HG02678 (cell line): ENCODE results near the gene PF4V1.

ENCODE experiments used
- ATAC-seq: cut with Tn5 transposase; IDR thresholded peaks from one replicate; pipeline ENCODE4 v1.9.1; 2021; ENCODE audit warnings: mild to moderate bottlenecking, moderate library complexity; ENCODE audit not compliant: unreplicated experiment

Gene PF4V1, protein sequence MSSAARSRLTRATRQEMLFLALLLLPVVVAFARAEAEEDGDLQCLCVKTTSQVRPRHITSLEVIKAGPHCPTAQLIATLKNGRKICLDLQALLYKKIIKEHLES

DNA sequence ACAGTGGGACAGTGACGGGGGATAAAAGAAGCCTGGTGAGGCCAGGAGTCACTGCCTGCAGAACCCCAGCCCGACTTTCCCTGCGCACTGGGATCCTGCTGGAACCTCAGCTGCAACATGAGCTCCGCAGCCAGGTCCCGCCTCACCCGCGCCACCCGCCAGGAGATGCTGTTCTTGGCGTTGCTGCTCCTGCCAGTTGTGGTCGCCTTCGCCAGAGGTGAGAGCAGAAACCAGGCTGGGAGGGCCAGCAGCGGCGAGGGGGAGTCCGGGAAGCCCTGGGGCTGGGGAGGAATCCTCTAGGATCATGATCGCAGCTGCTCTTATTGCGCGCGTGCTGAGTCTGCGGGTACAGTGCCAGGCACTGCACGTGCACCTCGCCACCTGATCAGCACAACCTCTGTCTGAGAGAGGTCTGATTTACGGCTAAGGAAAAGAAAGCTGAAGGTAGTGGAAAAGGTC lies at the start of gene PF4V1:
TSS of gene PF4V1 (plus strand) at position 51 of the 459 bp plus-strand sequence. CDS start at position 118, 67 bp downstream.
- ATAC-seq: no peak

DNA sequence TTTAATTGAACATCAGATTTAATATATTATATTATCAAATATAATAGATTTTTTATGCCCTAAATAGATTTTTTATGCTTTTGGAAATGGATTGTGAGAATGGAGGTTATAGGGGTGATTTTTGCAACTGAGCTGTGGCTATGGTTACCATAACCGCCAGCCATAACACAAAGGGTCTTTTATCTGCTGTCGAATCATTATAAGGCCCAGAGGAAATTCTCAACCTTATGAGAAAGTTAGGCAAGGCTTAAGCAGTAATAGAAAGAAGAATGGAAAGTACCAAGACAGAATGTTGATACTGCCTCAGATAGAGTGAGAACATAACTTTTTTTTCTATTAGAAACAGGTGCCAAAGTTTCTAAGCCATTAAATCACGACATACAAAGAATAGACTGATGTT lies 42.9 kb upstream of the PF4V1 start:
- ATAC-seq: no peak

DNA sequence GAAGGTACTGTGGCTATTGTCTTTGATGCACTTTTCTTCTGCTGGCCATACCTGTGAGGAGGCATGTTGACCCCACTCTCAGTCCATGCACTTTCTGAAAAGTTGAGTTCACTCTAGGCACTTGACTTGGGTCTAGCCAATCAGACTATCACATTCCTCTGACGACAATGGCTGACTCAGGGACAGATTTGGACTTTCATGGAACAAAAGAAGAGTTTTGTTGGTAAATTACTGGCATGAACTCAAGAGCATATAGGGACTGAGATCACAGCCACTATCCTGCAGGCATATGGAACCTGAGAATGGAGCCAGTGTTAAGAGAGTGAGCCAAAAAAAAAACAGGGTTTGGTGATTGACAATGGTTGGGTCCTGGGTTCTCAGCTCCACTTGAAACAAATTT lies 41.3 kb upstream of the PF4V1 start:
- ATAC-seq: no peak

DNA sequence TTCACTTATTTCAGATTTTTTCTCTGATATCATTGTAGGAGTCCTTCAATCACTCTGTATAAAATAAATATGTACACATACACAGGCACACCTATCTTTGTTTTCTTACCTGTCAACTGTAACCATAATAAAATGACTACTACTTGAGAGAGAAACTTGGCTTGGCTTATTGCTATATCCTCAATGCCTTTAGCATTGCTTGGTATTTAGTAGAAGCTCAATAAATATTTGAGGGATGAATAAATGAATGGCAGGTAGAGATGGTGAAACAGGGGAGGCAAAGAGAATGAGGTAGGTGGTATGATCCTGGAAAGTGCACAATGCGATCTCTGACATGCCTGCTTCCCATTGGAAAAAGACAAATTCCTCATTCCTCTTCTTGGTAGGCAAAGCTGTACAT lies 38.4 kb upstream of the PF4V1 start:
- no peak for ATAC-seq

DNA sequence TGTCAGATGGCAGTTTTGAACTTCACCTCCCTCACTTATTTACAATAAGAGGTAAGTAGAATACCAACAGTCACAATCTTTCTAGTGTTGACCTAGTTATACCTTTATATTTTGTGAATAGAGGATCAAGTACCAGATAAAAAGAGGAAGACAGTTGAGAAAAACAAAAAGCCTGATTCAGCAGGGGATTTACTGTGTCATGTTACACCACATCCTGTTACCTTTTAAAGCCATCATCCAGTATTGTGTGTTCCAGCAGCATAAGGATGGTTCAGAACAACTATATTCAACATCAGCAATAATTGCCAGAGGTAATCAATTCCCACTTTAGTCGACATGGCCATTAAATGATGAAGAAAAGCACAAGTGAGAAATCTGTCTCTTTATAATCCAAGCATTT lies 38.0 kb upstream of the PF4V1 start:
- ATAC-seq: no peak

DNA sequence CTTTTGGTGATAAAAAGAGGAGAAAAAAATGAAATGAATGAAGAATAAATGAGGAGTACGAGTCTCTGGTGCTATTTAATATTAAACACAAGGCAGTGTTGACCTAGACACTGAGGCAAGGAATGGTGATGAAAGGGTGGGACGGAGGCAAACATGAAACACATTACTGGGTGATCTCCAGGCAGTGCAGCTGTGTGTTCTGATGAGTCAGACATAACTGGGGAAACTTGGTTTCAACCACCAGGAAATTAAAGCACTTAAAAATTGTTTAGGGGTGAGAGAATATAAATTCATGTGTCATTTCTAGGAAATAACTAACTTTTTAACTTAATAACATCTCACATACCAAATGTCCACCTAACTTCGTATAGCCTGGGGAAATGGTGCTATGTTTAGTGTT lies 36.3 kb upstream of the PF4V1 start:
- no peak for ATAC-seq

DNA sequence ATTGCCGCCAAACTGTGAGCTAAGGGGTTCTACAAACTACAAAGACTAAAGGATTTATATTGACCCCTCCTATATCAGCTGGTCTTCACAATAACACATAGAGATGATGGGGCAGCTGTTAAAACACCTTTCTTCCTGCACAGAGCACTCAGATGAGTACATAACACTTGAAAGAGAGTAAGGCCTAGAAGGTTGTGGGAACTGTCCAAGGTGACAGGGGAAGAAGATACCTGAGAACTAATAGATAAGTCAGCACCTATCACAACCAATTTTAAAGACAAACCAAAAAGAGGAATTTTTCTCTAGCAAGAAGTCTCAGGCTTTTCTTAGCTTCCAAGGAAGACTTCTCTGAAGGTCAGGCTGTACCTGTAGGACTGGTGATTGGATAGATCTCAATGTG lies 35.8 kb upstream of the PF4V1 start:
- ATAC-seq: no peak

DNA sequence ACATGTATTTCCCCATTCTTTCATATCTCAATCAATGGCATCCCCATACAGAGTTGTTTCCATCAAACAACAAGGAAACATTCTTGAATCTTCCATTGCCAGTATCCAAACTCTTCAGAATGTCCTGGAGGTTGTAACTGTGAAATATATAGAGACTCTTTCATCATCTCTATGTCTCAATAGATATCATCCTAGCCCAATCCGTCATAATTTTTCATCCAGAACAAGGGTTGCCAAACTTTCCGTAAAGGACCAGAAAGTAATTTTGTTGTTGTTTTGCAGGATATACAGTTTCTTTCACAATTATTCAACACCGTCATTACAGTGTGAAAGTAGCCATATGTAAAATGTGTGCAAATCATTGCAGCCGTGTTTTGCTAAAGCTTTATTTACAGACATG lies 31.8 kb upstream of the PF4V1 start:
- ATAC-seq: no peak

DNA sequence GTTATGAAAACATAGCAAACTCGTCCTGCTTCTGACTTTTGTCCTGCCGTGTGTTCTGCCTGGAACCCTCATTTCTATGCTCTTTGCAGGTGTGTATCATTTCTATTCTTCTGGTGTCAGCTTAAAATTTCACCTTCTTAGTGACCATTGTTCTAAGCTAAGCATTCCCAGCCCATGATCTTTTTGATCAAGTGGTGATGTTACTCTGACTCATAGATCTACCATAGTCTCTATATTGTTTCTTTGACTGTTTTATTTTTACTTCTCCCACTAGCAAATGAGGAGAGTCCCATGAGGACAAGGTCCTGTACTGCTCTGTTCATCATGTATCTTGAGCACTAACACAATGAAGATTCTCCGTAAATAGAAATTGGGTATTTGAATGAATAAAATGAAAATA lies 30.7 kb upstream of the PF4V1 start:
- ATAC-seq: no peak

DNA sequence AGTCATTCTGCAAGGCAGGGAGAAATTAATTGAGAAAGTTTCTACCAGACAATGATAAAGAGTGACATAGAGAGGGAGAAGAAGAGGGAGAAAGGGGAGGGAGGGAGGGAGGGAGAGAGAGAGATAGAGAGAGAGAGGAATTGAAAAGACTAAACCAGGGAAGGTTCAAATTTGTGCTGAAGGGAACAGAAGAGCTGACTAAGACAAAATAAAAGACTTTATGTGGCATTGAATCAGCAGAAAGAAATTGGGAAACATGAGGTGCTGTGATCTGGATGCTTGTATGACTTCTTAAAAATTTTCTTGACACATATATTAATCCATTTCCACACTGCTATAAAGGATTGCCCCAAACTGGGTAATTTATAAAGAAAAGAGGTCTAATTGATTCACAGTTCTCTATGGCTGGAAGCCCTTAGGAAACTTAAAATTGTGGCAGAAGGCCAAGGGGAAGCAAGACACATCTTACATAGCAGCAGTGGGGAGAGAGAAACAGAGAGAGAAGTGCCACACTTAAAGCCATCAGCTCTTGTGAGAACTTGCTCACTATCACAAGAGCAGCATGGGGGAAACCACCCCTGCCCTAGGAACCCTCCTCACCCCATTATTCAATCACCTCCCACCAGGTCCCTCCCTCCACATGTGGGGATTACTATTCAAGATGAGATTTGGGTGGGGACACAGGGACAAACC lies 30.1 kb upstream of the PF4V1 start:
- no peak for ATAC-seq

DNA sequence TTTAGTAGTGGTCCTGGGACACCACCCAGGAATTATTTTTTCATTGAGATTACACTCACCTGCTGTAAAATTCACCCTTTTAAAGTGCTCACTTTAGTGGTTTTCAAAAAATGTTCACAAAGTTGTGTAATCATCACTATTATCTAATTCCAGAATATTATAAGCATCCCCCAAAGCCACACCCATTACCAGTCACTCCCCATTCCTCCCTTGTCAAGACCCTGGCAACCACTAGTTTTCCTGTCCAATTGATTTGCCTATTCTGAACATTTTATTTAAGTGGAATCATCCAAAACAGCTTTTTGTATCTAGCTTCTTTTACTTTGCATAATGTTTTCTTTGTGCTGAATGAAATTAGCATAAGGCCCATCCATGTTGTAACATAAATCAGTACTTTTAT lies 29.3 kb upstream of the PF4V1 start:
- ATAC-seq: no peak

DNA sequence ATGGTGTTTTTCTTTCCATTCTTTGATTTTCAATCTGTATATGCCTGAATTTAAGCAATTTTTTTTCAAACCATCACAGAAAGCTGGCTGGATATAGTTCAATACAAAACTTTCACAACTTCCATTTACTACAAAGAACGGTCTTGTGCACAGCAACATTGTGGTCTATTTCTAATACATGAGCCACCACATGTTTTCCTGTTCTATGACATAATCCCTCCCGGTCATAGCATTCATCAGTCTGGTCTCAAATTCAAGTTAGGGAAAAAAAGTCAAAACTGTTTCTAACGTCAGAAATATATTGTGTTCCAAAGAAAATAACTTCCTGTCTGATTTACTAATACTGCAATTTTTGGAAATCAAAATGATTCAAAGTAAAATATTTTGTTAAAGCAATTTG lies 24.1 kb upstream of the PF4V1 start:
- no peak for ATAC-seq

DNA sequence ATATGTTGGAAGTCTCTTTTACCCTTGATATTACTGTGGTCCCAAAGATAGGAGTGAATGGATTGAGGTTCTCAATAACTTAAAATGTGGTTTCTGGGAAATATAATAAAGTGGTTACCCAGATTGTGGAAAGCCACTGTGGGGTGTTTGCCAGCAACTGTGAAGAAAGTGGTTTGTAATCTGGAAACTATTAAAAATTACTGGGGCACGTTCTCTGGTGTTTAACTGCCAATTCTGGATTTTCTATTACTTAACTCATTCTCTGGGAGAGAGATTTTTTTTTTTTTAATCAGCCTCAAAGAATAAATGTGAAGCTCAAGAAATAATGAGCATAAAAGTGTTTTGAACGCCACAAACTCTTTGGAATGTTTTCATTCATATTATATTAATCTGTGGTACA lies 21.5 kb upstream of the PF4V1 start:
- ATAC-seq: no peak

DNA sequence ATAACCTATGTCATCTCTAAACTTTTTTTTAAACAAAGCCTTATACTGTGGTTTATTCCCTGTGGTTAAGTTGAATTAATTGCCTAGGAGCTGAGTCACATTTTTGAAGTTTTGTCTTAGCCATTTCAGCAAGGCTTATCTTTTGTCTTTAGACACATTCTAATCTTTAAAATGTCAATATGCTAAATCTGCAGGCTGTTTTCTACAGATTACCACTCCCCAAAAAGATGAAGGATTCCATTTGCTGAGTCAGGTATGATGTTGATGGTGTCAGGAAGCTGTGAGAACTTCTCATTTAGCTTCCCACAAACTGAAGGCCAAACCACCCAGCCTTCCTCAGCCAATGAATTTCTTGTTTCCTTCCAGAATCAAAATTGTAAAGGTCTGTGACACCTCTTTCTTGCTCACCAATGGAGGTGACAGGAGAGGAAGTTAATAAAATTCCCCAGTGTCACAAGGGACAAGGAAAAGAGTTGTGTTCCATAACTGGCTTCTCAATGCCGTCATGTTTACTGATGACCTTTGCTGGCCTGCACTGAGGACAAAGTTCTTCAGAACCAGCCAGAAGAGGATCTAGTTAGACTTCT lies 20.4 kb upstream of the PF4V1 start:
- no peak for ATAC-seq

DNA sequence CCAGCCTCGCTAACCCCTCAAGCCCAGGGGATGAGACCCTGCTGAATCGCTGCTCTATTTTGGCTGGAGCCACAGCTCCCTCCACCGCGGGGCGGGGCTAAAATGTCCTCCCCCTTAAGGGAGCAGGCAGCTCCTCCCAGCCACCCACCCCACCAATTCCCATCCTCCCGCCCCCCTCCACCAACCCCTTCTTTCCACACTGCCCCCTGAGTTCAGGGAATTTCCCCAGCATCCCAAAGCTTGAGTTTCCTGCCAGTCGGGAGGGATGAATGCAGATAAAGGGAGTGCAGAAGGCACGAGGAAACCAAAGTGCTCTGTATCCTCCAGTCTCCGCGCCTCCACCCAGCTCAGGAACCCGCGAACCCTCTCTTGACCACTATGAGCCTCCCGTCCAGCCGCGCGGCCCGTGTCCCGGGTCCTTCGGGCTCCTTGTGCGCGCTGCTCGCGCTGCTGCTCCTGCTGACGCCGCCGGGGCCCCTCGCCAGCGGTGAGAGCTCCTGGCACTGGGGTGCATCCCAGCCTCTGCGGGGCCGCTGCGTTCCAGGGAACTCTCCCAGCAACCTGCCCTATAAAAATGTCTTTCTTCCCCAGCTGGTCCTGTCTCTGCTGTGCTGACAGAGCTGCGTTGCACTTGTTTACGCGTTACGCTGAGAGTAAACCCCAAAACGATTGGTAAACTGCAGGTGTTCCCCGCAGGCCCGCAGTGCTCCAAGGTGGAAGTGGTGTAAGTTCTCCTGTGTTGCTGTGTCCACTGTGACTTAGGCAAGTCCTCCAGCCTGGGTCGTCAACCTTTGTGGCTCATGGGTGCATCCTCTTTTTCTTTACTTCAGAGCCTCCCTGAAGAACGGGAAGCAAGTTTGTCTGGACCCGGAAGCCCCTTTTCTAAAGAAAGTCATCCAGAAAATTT lies 16.5 kb upstream of the PF4V1 start, which contains the start of gene CXCL6:
TSS of gene CXCL6 (plus strand) at position 306 of the 907 bp plus-strand sequence. CDS start at position 379, 73 bp downstream.
- ATAC-seq: no peak

DNA sequence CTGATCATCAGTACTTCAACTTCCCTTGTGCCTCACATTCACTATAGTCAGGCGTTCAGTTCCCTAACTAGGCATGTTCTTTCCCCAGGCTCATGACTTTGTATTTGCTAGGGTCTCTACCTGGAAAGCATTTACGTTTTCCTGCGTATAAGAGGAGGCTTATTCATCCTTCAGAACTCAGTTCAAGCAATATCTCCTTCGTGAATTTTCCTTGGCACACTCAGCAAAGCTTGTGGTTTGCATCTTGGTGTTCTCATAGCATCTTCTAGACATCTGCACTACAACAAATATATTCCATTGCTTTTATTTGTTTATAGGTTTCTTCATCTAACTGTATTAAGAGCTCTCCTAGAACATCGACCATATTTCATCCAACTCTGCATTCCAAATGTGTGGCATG lies 14.0 kb upstream of the PF4V1 start:
- ATAC-seq: no peak

DNA sequence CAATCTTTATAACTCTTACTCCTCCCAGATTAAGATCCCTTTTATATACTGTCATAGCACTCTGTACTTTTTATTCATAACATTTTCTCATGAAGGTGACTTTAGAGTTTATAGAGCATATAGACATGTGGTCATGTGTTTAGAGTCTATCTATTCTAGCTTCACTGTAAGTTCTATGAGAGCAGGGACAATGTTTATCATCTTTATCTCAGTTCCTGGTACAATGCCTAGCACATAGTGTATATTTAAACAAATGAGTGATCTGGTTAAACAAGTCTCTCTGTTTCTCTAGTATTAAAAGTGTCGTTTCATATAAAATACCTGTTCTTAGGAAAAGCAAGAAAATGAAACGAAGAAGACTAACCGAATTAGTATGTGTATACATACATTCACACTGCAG lies 13.4 kb upstream of the PF4V1 start:
- no peak for ATAC-seq

DNA sequence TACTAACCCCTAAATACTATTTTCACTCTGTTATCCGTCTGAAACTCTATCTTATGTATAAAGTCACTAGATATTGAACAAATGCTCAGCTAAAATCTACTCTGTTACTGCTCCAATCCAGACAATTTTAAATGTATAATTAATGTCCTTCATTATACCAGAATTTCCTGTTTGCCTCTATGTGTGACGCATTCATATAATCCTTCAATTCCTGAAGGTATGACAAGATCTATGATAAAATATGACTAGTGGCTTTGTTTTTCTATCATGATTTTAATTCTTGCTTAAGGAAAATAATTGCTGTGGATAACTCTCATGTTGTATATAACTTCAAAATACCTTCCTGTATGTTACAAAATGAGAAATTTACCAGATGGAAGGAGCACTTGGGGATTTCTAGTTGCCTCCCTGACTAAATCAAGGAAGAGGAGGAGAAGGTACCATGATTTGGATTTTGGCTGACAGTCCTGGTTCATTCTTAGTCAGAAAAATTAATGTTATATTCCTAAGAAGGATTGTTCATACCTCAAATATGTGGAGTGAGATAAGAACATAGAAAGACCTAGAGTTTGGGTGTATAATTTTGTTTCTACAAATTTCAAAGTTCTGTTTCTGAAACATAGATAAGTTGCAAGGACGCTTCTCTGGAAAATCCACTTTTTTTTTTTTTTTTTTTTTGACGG lies 11.7 kb upstream of the PF4V1 start:
- ATAC-seq: no peak

DNA sequence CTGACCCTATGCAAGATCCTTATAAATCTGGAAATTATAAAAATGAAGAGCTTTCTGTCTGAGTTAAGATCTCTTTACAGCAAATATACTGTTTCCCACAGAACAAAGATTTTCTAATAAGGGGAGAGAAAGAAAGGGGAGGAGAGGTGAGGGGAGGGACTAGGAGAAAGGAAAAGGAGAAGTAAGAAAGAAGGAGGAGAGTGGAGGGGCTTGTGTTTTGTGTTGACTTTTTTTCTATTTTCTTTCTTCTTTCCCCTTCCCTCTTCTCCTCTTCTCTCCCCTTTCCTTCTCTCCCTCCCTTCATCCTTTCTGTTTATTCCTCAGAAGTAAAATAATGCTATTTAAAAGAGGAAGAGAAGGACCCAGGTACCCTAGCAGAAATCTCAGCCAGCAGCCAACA lies 10.4 kb upstream of the PF4V1 start:
- no peak for ATAC-seq

DNA sequence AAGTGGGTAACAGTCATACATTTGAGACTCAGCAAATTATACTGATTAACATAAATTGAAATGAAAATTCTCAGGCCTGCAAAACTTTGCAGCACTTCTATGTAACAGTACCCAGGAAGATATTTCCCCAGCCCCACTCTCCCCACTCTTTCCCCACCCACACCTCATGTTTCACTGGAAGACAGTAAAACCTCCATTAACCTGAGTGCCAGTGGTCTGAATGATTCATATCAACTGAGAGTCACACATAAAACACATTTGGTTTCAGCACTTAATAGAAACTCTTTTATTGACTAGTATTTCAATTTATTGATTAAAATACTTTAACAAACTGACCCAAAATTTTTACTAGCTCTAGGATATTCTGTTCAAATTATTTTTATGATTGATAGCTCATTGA lies 9.7 kb upstream of the PF4V1 start:
- no peak for ATAC-seq

DNA sequence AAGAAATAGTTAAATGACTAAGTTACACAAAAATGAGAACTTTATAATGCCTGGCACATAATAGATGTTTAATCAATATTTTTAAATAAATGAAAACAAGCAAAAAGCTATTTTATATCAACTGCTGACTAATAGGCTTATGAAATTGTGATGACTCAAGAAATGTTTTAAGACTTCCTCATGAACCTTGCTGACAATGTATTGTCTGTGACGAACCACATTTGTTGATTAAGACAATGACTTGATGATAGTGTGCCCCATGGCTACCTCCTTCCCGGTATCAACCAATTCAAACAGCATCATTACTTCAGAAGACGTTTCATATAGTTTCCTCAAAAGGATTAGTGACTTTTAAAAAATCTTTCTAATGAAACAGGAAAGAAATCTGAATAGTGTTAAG lies 8.8 kb upstream of the PF4V1 start:
- ATAC-seq: no peak
